Uterus (tissue), 2 donors: ENCODE measurements around the gene LY9.

Source experiments
- POLR2A ChIP-seq, 2 donors: fragments of 450-650 bp; IDR thresholded peaks; one replicate each; pipeline ENCODE4 v1.6.1; 2016; ENCODE audit warnings: antibody characterized with exemption in 2 of 2, mild to moderate bottlenecking in 1 of 2, moderate library complexity in 1 of 2
- TF ChIP-seq, protein P1 (sequence below), 4 experiments: fragments of 200-600 bp in 2 of 4; fragments of 450-650 bp in 2 of 4; sonication (generic) in 2 of 4; IDR thresholded peaks; one replicate each; pipeline ENCODE4 v1.5.1; 2016 to 2019; ENCODE audit warnings: antibody characterized with exemption in 4 of 4, mild to moderate bottlenecking in 2 of 4, moderate library complexity in 1 of 4

DNA sequence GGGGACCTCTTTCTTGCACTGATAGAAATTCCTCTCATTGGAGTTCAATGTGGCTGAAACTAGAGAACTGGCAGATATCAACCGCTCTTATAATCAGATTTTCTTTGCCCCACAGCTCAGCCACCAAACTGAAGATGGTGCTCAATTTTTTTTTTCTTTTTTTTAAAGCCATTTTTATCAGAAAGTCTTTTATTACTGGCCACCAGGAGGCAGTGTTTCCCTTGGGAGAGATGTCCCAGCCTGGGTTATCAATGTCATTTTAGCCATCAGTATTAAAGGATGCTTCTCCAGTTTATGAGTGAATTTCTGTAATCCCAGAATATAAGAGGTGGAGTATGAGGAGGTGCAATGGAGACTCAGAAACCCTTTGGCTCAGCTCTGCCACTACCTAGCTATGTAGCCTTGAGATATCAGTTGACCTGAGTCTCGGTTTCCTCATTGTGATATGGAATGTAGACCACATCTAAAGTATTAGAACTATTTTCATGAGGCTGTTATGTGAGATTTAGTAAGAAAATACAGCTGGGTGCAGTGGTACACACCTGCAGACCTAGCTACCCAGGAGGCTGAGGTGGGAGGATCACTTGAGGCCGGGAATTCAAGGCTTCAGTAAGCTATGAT is 39.1 kb downstream of the LY9 start:
- no peak for TF ChIP-seq POLR2A (IDR thresholded peaks at IDR 0.05)
- TF ChIP-seq, protein P1, sequence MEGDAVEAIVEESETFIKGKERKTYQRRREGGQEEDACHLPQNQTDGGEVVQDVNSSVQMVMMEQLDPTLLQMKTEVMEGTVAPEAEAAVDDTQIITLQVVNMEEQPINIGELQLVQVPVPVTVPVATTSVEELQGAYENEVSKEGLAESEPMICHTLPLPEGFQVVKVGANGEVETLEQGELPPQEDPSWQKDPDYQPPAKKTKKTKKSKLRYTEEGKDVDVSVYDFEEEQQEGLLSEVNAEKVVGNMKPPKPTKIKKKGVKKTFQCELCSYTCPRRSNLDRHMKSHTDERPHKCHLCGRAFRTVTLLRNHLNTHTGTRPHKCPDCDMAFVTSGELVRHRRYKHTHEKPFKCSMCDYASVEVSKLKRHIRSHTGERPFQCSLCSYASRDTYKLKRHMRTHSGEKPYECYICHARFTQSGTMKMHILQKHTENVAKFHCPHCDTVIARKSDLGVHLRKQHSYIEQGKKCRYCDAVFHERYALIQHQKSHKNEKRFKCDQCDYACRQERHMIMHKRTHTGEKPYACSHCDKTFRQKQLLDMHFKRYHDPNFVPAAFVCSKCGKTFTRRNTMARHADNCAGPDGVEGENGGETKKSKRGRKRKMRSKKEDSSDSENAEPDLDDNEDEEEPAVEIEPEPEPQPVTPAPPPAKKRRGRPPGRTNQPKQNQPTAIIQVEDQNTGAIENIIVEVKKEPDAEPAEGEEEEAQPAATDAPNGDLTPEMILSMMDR (IDR thresholded peaks at IDR 0.05) = peak in 1 of 4 experiments; percentile 17
